ENCODE measurements around the gene ZNF618.

GRCh38 chr9:113854310-113854709 lies 21.8 kb upstream of the ZNF618 start:
- TF ChIP-seq CTCF (optimal IDR thresholded peaks at IDR 0.05 in 1 of 3, IDR thresholded peaks at IDR 0.05 in 1 of 3, conservative IDR thresholded peaks at IDR 0.05 in 1 of 3; ENCODE audit: extremely low read depth in 1 of 3, insufficient read depth in 2 of 3, low read length in 3 of 3) (no peak), EZH2 (IDR thresholded peaks at IDR 0.05; ENCODE audit: low read length) (no peak)
